ENCODE results near the gene AHCTF1.

DNA sequence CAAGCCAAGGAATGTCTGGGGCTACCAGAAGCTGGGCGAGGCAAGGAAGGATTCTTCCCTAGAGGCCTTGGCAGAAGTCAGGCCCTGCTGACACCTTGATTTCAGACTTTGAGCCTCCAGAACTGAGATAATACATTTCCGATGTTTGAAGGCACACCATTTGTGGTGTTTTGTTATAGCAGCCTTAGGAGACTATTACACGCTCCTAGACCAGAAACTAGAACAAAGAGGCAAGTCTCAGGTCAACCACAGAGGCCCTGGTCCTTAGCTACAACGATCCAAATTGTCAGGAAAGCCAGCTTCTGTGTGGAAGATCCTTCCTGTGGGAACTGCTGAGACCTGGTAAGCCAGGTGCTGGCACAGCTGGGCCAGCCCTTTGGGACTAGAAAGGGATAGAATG is 19.7 kb upstream of the AHCTF1 start:
- TF ChIP-seq CTCF (IDR thresholded peaks at IDR 0.05) (no peak), POLR2A (IDR thresholded peaks at IDR 0.05) (no peak)

All from adrenal gland (tissue), 5 donors.